PFSK-1 (cell line): ENCODE measurements around the gene WNT2B.

ENCODE experiments used
- FOXP2 ChIP-seq: optimal IDR thresholded peaks from 2 replicates; pipeline ENCODE3; 2011; ENCODE audit warnings: borderline replicate concordance, control low read depth, inconsistent platforms; ENCODE audit not compliant: insufficient read depth; ENCODE audit errors: extremely low read length, extremely low read depth
- POLR2AphosphoS5 ChIP-seq: IDR thresholded peaks from 2 replicates; pipeline ENCODE4 v1.6.1; 2012; ENCODE audit warnings: low read depth, mild to moderate bottlenecking, control low read depth, low read length, moderate library complexity
- SIN3A ChIP-seq: IDR thresholded peaks from 2 replicates; pipeline ENCODE4 v1.6.1; 2012; ENCODE audit warnings: mild to moderate bottlenecking, low read length, moderate library complexity, borderline replicate concordance; ENCODE audit not compliant: insufficient read depth
- TAF1 ChIP-seq: IDR thresholded peaks from 2 replicates; pipeline ENCODE4 v1.6.1; 2012; ENCODE audit warnings: low read length, control low read depth, borderline replicate concordance; ENCODE audit not compliant: insufficient read depth
- TF ChIP-seq, protein P1 (sequence below), 2 experiments: IDR thresholded peaks; 2 replicates each; pipeline versions ENCODE4 v1.6.1 to v1.8.0; 2011 to 2012; ENCODE audit warnings: low read depth in 2 of 2, low read length in 2 of 2, control low read depth in 1 of 2, inconsistent platforms in 1 of 2, mild to moderate bottlenecking in 1 of 2, moderate library complexity in 1 of 2; ENCODE audit not compliant: insufficient read depth in 1 of 2

WNT2B gene

DNA sequence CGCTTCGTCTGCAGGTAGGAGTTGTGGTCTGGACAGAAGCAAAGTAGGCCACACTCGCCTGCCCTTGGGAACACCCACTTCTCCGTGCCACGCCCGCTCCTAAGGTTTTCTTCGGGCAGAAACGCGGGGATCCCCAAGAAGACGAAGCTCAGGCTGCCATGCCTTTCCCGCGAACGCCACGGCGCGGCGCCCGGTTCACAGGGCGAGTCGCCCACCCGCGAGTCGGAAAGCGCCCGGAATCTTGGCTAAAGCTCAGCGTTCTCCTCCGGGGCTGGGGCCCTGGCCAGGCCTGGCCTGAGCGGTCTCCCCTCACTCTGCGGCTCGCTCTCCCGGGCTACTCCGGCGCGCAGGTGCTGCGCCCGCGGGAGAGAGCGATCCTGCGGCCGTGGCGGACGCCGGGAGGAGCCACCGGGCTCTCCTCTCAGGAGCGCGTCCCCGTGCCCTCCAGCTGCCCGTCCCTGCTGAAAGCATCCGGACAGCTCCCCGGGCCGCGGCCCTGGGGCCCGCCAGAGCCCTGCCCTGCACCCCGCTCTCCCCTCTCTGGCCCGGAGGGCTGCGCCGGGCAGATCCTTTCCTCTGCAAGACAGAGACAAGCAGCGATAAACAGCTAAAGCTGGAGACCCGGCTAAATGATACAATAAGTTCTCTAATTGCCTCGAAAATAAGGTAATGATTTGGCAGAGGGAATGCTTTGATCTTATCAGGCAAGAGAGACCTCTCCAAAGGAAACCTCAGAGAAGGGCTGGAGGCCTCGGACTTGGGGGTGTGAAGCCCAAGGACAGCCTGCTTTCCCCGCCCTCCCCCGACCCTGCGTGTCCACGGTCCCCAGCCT is 6.7 kb upstream of the WNT2B start:
- TF ChIP-seq POLR2AphosphoS5 (no peak), TAF1 (no peak), FOXP2 (peak; percentile 24)
- TF ChIP-seq, protein P1, sequence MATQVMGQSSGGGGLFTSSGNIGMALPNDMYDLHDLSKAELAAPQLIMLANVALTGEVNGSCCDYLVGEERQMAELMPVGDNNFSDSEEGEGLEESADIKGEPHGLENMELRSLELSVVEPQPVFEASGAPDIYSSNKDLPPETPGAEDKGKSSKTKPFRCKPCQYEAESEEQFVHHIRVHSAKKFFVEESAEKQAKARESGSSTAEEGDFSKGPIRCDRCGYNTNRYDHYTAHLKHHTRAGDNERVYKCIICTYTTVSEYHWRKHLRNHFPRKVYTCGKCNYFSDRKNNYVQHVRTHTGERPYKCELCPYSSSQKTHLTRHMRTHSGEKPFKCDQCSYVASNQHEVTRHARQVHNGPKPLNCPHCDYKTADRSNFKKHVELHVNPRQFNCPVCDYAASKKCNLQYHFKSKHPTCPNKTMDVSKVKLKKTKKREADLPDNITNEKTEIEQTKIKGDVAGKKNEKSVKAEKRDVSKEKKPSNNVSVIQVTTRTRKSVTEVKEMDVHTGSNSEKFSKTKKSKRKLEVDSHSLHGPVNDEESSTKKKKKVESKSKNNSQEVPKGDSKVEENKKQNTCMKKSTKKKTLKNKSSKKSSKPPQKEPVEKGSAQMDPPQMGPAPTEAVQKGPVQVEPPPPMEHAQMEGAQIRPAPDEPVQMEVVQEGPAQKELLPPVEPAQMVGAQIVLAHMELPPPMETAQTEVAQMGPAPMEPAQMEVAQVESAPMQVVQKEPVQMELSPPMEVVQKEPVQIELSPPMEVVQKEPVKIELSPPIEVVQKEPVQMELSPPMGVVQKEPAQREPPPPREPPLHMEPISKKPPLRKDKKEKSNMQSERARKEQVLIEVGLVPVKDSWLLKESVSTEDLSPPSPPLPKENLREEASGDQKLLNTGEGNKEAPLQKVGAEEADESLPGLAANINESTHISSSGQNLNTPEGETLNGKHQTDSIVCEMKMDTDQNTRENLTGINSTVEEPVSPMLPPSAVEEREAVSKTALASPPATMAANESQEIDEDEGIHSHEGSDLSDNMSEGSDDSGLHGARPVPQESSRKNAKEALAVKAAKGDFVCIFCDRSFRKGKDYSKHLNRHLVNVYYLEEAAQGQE (IDR thresholded peaks at IDR 0.05; ENCODE audit: insufficient read depth in 1 of 2, low read depth in 2 of 2, low read length in 2 of 2) = peak; percentile 61 to 81; a peak in 3 of 4 replicates

DNA sequence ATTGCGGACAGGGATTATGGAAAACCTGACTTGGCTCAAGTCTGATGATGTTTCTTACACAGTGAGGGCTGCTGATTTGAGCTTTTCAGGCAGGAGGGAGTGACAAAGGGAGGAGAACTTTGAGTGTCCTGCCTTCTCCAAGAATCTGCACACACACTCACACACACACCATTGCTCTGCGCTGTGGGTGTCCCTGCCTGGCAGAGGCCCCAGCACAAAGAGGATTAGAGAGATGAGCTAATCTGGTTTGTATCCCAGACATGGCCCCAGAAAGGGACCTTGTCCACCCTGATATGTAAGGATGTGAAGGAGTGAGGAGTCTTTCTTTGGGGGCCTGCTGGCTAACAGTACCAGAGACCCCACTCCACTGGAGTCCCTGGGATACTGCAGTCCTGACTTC is 5.9 kb upstream of the WNT2B start:
- TF ChIP-seq, protein P1 (IDR thresholded peaks at IDR 0.05; ENCODE audit: insufficient read depth in 1 of 2, low read depth in 2 of 2, low read length in 2 of 2) = no peak
- TF ChIP-seq FOXP2 (no peak), TAF1 (no peak), POLR2AphosphoS5 (no peak), SIN3A (no peak)

GRCh38 chr1:112504001-112504660 is 4.6 kb upstream of the WNT2B start:
- TF ChIP-seq, protein P1 (IDR thresholded peaks at IDR 0.05; ENCODE audit: insufficient read depth in 1 of 2, low read depth in 2 of 2, low read length in 2 of 2) = no peak
- TF ChIP-seq FOXP2 (no peak), TAF1 (no peak), POLR2AphosphoS5 (no peak), SIN3A (no peak)

- TF ChIP-seq TAF1 (no peak), POLR2AphosphoS5 (no peak), SIN3A (no peak), FOXP2 (no peak)
- TF ChIP-seq, protein P1 (IDR thresholded peaks at IDR 0.05; ENCODE audit: insufficient read depth in 1 of 2, low read depth in 2 of 2, low read length in 2 of 2) = no peak
These were observed 3.9 kb upstream of the WNT2B start for GRCh38 chr1:112504661-112505399.
